Stimulated activated CD8-positive, alpha-beta memory T cell treated with anti-CD3 and anti-CD28 coated beads, Interleukin-7, amount 100 ng/mL, for 24 hours (primary cell): ENCODE data around the gene COG7.
"Not testable (repeated sequence)": the region's sequence is repeated elsewhere in the genome, so short reads cannot be mapped to it uniquely, and the experiment has no call there.

Source experiments
- DNase-seq: peaks from one replicate; pipeline ENCODE4 v3.0.0-alpha.2; 2020; ENCODE audit warnings: low read depth

COG7 gene

GRCh38 chr16:23408823-23409298 lies 44.1 kb downstream of the COG7 start:
- no peak for DNase-seq

- DNase-seq = no peak
Observed at GRCh38 chr16:23408242-23408822, 44.7 kb downstream of the COG7 start.

- DNase-seq = no peak
Observed at GRCh38 chr16:23407436-23408127, 45.4 kb downstream of the COG7 start.

GRCh38 chr16:23406546-23407240 lies 46.3 kb downstream of the COG7 start:
- DNase-seq = no peak

GRCh38 chr16:23406024-23406423 lies 47.0 kb downstream of the COG7 start:
- DNase-seq = no peak

GRCh38 chr16:23403547-23403946 lies 49.4 kb downstream of the COG7 start:
- no peak for DNase-seq

- DNase-seq = no peak
Observed at GRCh38 chr16:23402100-23402499, 50.9 kb downstream of the COG7 start.

GRCh38 chr16:23401139-23401538 lies 51.9 kb downstream of the COG7 start:
- DNase-seq = no peak

- DNase-seq = not testable (repeated sequence)
Observed at GRCh38 chr16:23400447-23400846, 52.5 kb downstream of the COG7 start.

GRCh38 chr16:23398987-23399805 lies 53.8 kb downstream of the COG7 start:
- no peak for DNase-seq

GRCh38 chr16:23397464-23397863 lies 55.5 kb downstream of the COG7 start:
- no peak for DNase-seq

- no peak for DNase-seq
Observed at GRCh38 chr16:23395732-23396131, 57.3 kb downstream of the COG7 start.

GRCh38 chr16:23394141-23394831 lies 58.7 kb downstream of the COG7 start:
- no peak for DNase-seq

GRCh38 chr16:23392223-23392600 lies 60.8 kb downstream of the COG7 start:
- DNase-seq = no peak

- DNase-seq = no peak
Observed at GRCh38 chr16:23391381-23392222, 61.4 kb downstream of the COG7 start.

- DNase-seq = not testable (repeated sequence)
Observed at GRCh38 chr16:23389936-23390335, 63.1 kb downstream of the COG7 start.

GRCh38 chr16:23389201-23389600 lies 63.8 kb downstream of the COG7 start:
- no peak for DNase-seq

GRCh38 chr16:23388786-23389185 lies 64.2 kb downstream of the COG7 start:
- no peak for DNase-seq

GRCh38 chr16:23387666-23388065 lies 65.3 kb downstream of the COG7 start:
- DNase-seq = no peak

- DNase-seq = no peak
Observed at GRCh38 chr16:23385441-23385840, 67.5 kb downstream of the COG7 start.

- DNase-seq = no peak
Observed at GRCh38 chr16:23384878-23385277, 68.1 kb downstream of the COG7 start.
